Neural cell (in vitro differentiated cells): ENCODE measurements around the gene GNL2. TPM values are rescaled to one million over a fixed set of nuclear protein-coding genes. Genes with fewer than 3 reads are reported as not detected.

ENCODE experiments used
- H2AFZ ChIP-seq: fragments of 200-600, 300-800 bp; sonication (generic), shearing (Covaris generic); 2 replicates; pipeline ENCODE4 v1.6.0; 2014; ENCODE audit warnings: low read depth, mild to moderate bottlenecking, antibody characterized with exemption, low read length, moderate library complexity
- H3F3A ChIP-seq: fragments of 200-600 bp; shearing (Covaris generic); 2 replicates; pipeline ENCODE4 v1.6.1; 2016; ENCODE audit warnings: mild to moderate bottlenecking, moderate library complexity, mixed read lengths, antibody characterized with exemption, low read length; ENCODE audit not compliant: insufficient read depth, poor library complexity, severe bottlenecking
- H3K27ac ChIP-seq: fragments of 200-600, 300-800 bp; sonication (generic), shearing (Covaris generic); 2 replicates; pipeline ENCODE4 v1.5.1; 2014; ENCODE audit warnings: mild to moderate bottlenecking, low read length, moderate library complexity
- H3K27me3 ChIP-seq: fragments of 300-800, 200-600 bp; sonication (generic), shearing (Covaris generic); 2 replicates; pipeline ENCODE4 v1.6.0; 2014; ENCODE audit warnings: mild to moderate bottlenecking, low read depth, low read length, moderate library complexity; ENCODE audit not compliant: insufficient read depth
- H3K36me3 ChIP-seq: fragments of 300-800, 200-600 bp; sonication (generic), shearing (Covaris generic); 2 replicates; pipeline ENCODE4 v1.5.1; 2014; ENCODE audit warnings: mild to moderate bottlenecking, antibody characterized with exemption, low read length, moderate library complexity; ENCODE audit not compliant: insufficient read depth
- H3K4me2 ChIP-seq: fragments of 300-800, 200-600 bp; sonication (generic), shearing (Covaris generic); 2 replicates; pipeline ENCODE4 v1.6.0; 2014; ENCODE audit warnings: mild to moderate bottlenecking, low read length
- H3K4me3 ChIP-seq: fragments of 300-800, 200-600 bp; sonication (generic), shearing (Covaris generic); 2 replicates; pipeline ENCODE4 v1.5.1; 2014; ENCODE audit warnings: mild to moderate bottlenecking, low read length, moderate library complexity
- H3K79me2 ChIP-seq: fragments of 200-600 bp; shearing (Covaris generic); replicated peaks from 2 replicates; pipeline ENCODE4 v1.6.0; 2014; ENCODE audit warnings: mild to moderate bottlenecking, low read length, moderate library complexity; ENCODE audit not compliant: insufficient read depth
- H3K9ac ChIP-seq: fragments of 300-800, 200-600 bp; sonication (generic), shearing (Covaris generic); 2 replicates; pipeline ENCODE4 v1.6.1; 2016; ENCODE audit warnings: mild to moderate bottlenecking, low read length, mixed read lengths
- H3K9me2 ChIP-seq: fragments of 200-600 bp; shearing (Covaris generic); 2 replicates; pipeline ENCODE4 v1.6.1; 2016; ENCODE audit warnings: mild to moderate bottlenecking, low read length, mixed read lengths; ENCODE audit not compliant: insufficient read depth
- H3K9me3 ChIP-seq: fragments of 200-600, 300-800 bp; sonication (generic), shearing (Covaris generic); 2 replicates; pipeline ENCODE4 v1.6.1; 2016; ENCODE audit warnings: mild to moderate bottlenecking, mixed run types, low read length, moderate library complexity, mixed read lengths
- H4K20me1 ChIP-seq: fragments of 200-600 bp; shearing (Covaris generic); 2 replicates; pipeline ENCODE4 v1.6.1; 2016; ENCODE audit warnings: mild to moderate bottlenecking, mixed run types; ENCODE audit not compliant: insufficient read depth
- CTCF ChIP-seq: fragments of 450-650 bp; IDR thresholded peaks from 2 replicates; pipeline ENCODE4 v1.5.1; 2014; ENCODE audit warnings: antibody characterized with exemption, mild to moderate bottlenecking, moderate library complexity; ENCODE audit not compliant: poor library complexity, severe bottlenecking
- EP300 ChIP-seq: fragments of 450-650 bp; conservative IDR thresholded peaks from 2 replicates; pipeline ENCODE4 v1.6.1; 2014; ENCODE audit warnings: antibody characterized with exemption, mild to moderate bottlenecking, moderate library complexity; ENCODE audit not compliant: poor library complexity, severe bottlenecking
- EZH2 ChIP-seq: fragments of 200-600, 300-800 bp; shearing (Covaris generic), sonication (generic); IDR thresholded peaks from 2 replicates; pipeline ENCODE4 v1.6.1; 2014; ENCODE audit warnings: antibody characterized with exemption, low read length, borderline replicate concordance, mild to moderate bottlenecking; ENCODE audit not compliant: insufficient read depth, poor library complexity, severe bottlenecking
- MXI1 ChIP-seq: fragments of 450-650 bp; conservative IDR thresholded peaks from 2 replicates; pipeline ENCODE4 v1.6.1; 2014; ENCODE audit warnings: antibody characterized with exemption, mild to moderate bottlenecking; ENCODE audit not compliant: poor library complexity, severe bottlenecking
- POLR2AphosphoS5 ChIP-seq: IDR thresholded peaks from 2 replicates; pipeline ENCODE4 v1.6.1; 2012
- RAD21 ChIP-seq: fragments of 450-650 bp; conservative IDR thresholded peaks from 2 replicates; pipeline ENCODE4 v1.6.1; 2014; ENCODE audit warnings: antibody characterized with exemption, mild to moderate bottlenecking, moderate library complexity
- REST ChIP-seq: IDR thresholded peaks from 2 replicates; pipeline ENCODE4 v1.6.1; 2012; ENCODE audit warnings: borderline replicate concordance
- SMC3 ChIP-seq: fragments of 450-650 bp; conservative IDR thresholded peaks from 2 replicates; pipeline ENCODE4 v1.6.1; 2014; ENCODE audit warnings: antibody characterized with exemption, mild to moderate bottlenecking, moderate library complexity; ENCODE audit not compliant: poor library complexity
- TAF1 ChIP-seq: IDR thresholded peaks from 2 replicates; pipeline ENCODE4 v1.6.1; 2012; ENCODE audit warnings: low read depth
- polyA plus RNA-seq: library from polyadenylated mRNA; depleted of rRNA; stranded (reverse); fragments of >200 nt; gene quantifications from 2 replicates; pipeline ENCODE4 v1.2.3, GENCODE V29; 2014

GNL2 gene
- polyA plus RNA-seq, 1 donor from 2014 or later: 31.7 TPM

GRCh38 chr1:37606481-37607263 is 10.9 kb upstream of the GNL2 start:
- H3K79me2 ChIP-seq: no peaks in the 10 kb centered on the region
- no peaks in the 10 kb centered on the region for H3K9me3 ChIP-seq
- no peak overlapping the region for H3K4me2 ChIP-seq
- H3K36me3 ChIP-seq: no peaks in the 10 kb centered on the region
- no peak overlapping the region for H3K27ac ChIP-seq
- no peak overlapping the region for H3K4me3 ChIP-seq
- H3K9me2 ChIP-seq: no peaks in the 10 kb centered on the region
- H3F3A ChIP-seq: no peaks in the 10 kb centered on the region
- no peak overlapping the region for H3K9ac ChIP-seq
- H3K27me3 ChIP-seq: no peaks in the 10 kb centered on the region
- no peaks in the 10 kb centered on the region for H4K20me1 ChIP-seq
- no peak for TF ChIP-seq RAD21
- TF ChIP-seq EP300: no peak
- TF ChIP-seq EZH2: no peak
- TF ChIP-seq TAF1: no peak
- no peak for TF ChIP-seq REST
- no peak for TF ChIP-seq SMC3
- no peak for TF ChIP-seq POLR2AphosphoS5
- no peak for TF ChIP-seq CTCF
- TF ChIP-seq MXI1: no peak
- no peak overlapping the region for H2AFZ ChIP-seq

- no peaks in the 10 kb centered on the region for H3K9me3 ChIP-seq
- no peaks in the 10 kb centered on the region for H3K9me2 ChIP-seq
- no peak overlapping the region for H3K4me2 ChIP-seq
- no peak for TF ChIP-seq EP300
- no peak for TF ChIP-seq TAF1
- TF ChIP-seq POLR2AphosphoS5: no peak
- TF ChIP-seq CTCF: no peak
- no peak for TF ChIP-seq EZH2
- no peak for TF ChIP-seq RAD21
- TF ChIP-seq REST: no peak
- TF ChIP-seq MXI1: no peak
- TF ChIP-seq SMC3: no peak
- H3K79me2 ChIP-seq: no peaks in the 10 kb centered on the region
- no peak overlapping the region for H3K27ac ChIP-seq
- H3K36me3 ChIP-seq: no peaks in the 10 kb centered on the region
- H3K27me3 ChIP-seq: no peaks in the 10 kb centered on the region
- H3K9ac ChIP-seq: no peak overlapping the region
- no peaks in the 10 kb centered on the region for H4K20me1 ChIP-seq
- no peak overlapping the region for H2AFZ ChIP-seq
- H3K4me3 ChIP-seq: no peak overlapping the region
- no peaks in the 10 kb centered on the region for H3F3A ChIP-seq
These were observed 10.2 kb upstream of the GNL2 start for GRCh38 chr1:37605806-37606474.
